K562 (cell line): ENCODE data around the gene EEPD1. TPM values are rescaled to one million over a fixed set of nuclear protein-coding genes. Genes with fewer than 3 reads are reported as not detected.

Experiments used
- ATAC-seq: fragments of 200-7000 bp; cut with Tn5 transposase; 3 replicates; pipeline ENCODE4 v1.9.1; 2020; ENCODE audit warnings: moderate library complexity
- BruUV-seq: library from RNA; stranded (reverse); fragments of 400-500 nt; replicated peaks from 2 replicates; lab custom pipeline; 2021; lab: Mats Ljungman, UMichigan
- CTCF ChIA-PET: fragments of 300-600 bp; formaldehyde crosslinking; extraction: SDS; loops from one replicate; lab custom pipeline; 2021; ENCODE audit warnings: low intra/inter-chr PET ratio; lab: Yijun Ruan, JAX
- POLR2A ChIA-PET: fragments of 300-600, 350-650 bp; sonication (Branson Sonifier 250); formaldehyde crosslinking; extraction: SDS; loops from one replicate; lab custom pipeline; 2021; ENCODE audit warnings: antibody characterized with exemption, inconsistent platforms; lab: Yijun Ruan, JAX
- DNase-seq, 4 experiments: peaks; one replicate each; pipeline versions ENCODE4 v3.0.0 to v3.0.0-alpha.2; 2011 to 2018; ENCODE audit warnings: low spot score in 3 of 4, mixed read lengths in 3 of 4; ENCODE audit errors: extremely low read depth in 1 of 4
- FAIRE-seq: peaks from 2 replicates; lab custom pipeline; 2011; peaks lifted over from hg19 to GRCh38; lab: Jason Lieb, UNC
- H2AFZ ChIP-seq: 2 replicates; pipeline ENCODE4 v1.6.0; 2011; ENCODE audit warnings: low read depth, low read length, control low read depth, inconsistent platforms
- H3K27ac ChIP-seq: fragments of 200-600 bp; 3 replicates; pipeline ENCODE4 v1.8.0; 2011; ENCODE audit warnings: low read depth, mild to moderate bottlenecking, control low read depth, inconsistent platforms, low read length, moderate library complexity, mixed read lengths; ENCODE audit errors: extremely low read depth
- H3K27me3 ChIP-seq, 2 experiments: fragments of 300-600 bp in 1 of 2; 2 replicates in 1 of 2; 3 replicates in 1 of 2; pipeline versions ENCODE4 v1.6.0 to v1.8.0; 2011; ENCODE audit warnings: inconsistent platforms in 2 of 2, low read length in 2 of 2, mild to moderate bottlenecking in 1 of 2, mixed read lengths in 1 of 2, moderate library complexity in 1 of 2; ENCODE audit not compliant: control insufficient read depth in 2 of 2, insufficient read depth in 2 of 2
- H3K36me3 ChIP-seq: fragments of 300-600 bp; 3 replicates; pipeline ENCODE4 v1.8.0; 2011; ENCODE audit warnings: mild to moderate bottlenecking, low read length, inconsistent platforms; ENCODE audit not compliant: control insufficient read depth, insufficient read depth
- H3K4me1 ChIP-seq, 2 experiments: fragments of 200-600 bp in 1 of 2; replicated peaks in 1 of 2; 2 replicates in 1 of 2; 3 replicates in 1 of 2; pipeline versions ENCODE4 v1.5.1 to v1.8.0; 2011; ENCODE audit warnings: inconsistent platforms in 2 of 2, low read length in 2 of 2, mild to moderate bottlenecking in 1 of 2, mixed read lengths in 1 of 2, moderate library complexity in 1 of 2; ENCODE audit not compliant: control insufficient read depth in 2 of 2, insufficient read depth in 2 of 2
- H3K4me2 ChIP-seq: 2 replicates; pipeline ENCODE4 v1.6.1; 2011; ENCODE audit warnings: low read length, control low read depth, inconsistent platforms, mixed read lengths; ENCODE audit not compliant: insufficient read depth
- H3K4me3 ChIP-seq: fragments of 200-600 bp; sonication (generic), shearing (Covaris generic); 2 replicates; pipeline ENCODE4 v1.5.1; 2016; ENCODE audit warnings: control low read depth, inconsistent platforms
- H3K79me2 ChIP-seq: fragments of 200-600 bp; 3 replicates; pipeline ENCODE4 v1.8.0; 2011; ENCODE audit warnings: low read length, inconsistent platforms; ENCODE audit not compliant: control insufficient read depth, insufficient read depth
- H3K9ac ChIP-seq, 2 experiments: 2 replicates each; pipeline versions ENCODE4 v1.6.0 to v1.6.1; 2011; ENCODE audit warnings: low read depth in 2 of 2, low read length in 2 of 2, control low read depth in 1 of 2, inconsistent platforms in 1 of 2, mild to moderate bottlenecking in 1 of 2, mixed read lengths in 1 of 2; ENCODE audit not compliant: insufficient read depth in 1 of 2
- H3K9me1 ChIP-seq: one replicate; pipeline ENCODE4 v1.6.0; 2011; ENCODE audit warnings: inconsistent platforms, mild to moderate bottlenecking, low read length, moderate library complexity; ENCODE audit not compliant: control insufficient read depth, insufficient read depth
- H3K9me3 ChIP-seq: replicated peaks from 2 replicates; pipeline ENCODE4 v1.5.1; 2011; ENCODE audit warnings: low read depth, low read length, inconsistent platforms; ENCODE audit not compliant: control insufficient read depth, insufficient read depth
- H4K20me1 ChIP-seq: replicated peaks from 2 replicates; pipeline ENCODE4 v1.6.1; 2011; ENCODE audit warnings: low read length, inconsistent platforms, mixed read lengths; ENCODE audit not compliant: control insufficient read depth, insufficient read depth
- BACH1 ChIP-seq: fragments of 200-800 bp; sonication (Bioruptor generic); IDR thresholded peaks from 2 replicates; pipeline ENCODE4 v1.6.1; 2016; ENCODE audit warnings: missing genetic modification characterization, missing compliant biosample characterization
- EWSR1 ChIP-seq: fragments of 450-650 bp; IDR thresholded peaks from 2 replicates; pipeline ENCODE4 v1.6.1; 2018; ENCODE audit warnings: borderline replicate concordance, mild to moderate bottlenecking, low read depth, moderate library complexity; ENCODE audit not compliant: partially characterized antibody
- MCM5 ChIP-seq: fragments of 450-650 bp; IDR thresholded peaks from 2 replicates; pipeline ENCODE4 v1.6.1; 2016; ENCODE audit warnings: low read depth
- POLR2H ChIP-seq: IDR thresholded peaks from 2 replicates; pipeline ENCODE4 v1.6.1; 2016; ENCODE audit warnings: missing genetic modification characterization, low read depth, mild to moderate bottlenecking, control low read depth, missing compliant biosample characterization, moderate library complexity
- ZBTB7A ChIP-seq: IDR thresholded peaks from 2 replicates; pipeline ENCODE4 v1.6.1; 2011; ENCODE audit warnings: low read depth, mild to moderate bottlenecking, low read length, moderate library complexity, borderline replicate concordance; ENCODE audit not compliant: control insufficient read depth
- ZC3H8 ChIP-seq: fragments of 450-650 bp; IDR thresholded peaks from 2 replicates; pipeline ENCODE4 v1.6.1; 2017
- ZNF41 ChIP-seq: fragments of 250-450 bp; sonication (Bioruptor Pico); conservative IDR thresholded peaks from 2 replicates; pipeline ENCODE4 v1.4.0; 2020; ENCODE audit warnings: mild to moderate bottlenecking
- WGBS: fragments of 100-300 bp; shearing (Covaris generic); methylation state at CpG from one replicate; pipeline ENCODE4 v1.1.6; 2016; ENCODE audit warnings: low coverage, mixed read lengths; ENCODE audit not compliant: insufficient coverage; ENCODE audit errors: missing lambda C conversion rate; 5-methylcytosine and 5-hydroxymethylcytosine counted together
- in situ Hi-C: fragments of 300-500 bp; cut with MboI; formaldehyde crosslinking; loops from 4 replicates; pipeline ENCODE4 v1.15.0; 2018; ENCODE audit warnings: inconsistent platforms, mixed read lengths
- intact Hi-C: fragments of 100-400 bp; cut with micrococcal nuclease; formaldehyde crosslinking; loops from 2 replicates; pipeline ENCODE4 v1.14.2; 2022
- polyA plus RNA-seq, 8 experiments: library from polyadenylated mRNA; depleted of rRNA in 4 of 8; stranded (reverse) in 5 of 8; unstranded in 3 of 8; fragments of >200 nt; fragmentation: Nextera tagmentation in 2 of 8; fragmentation: Illumina TruSeq in 1 of 8; extraction: Ambion mirVana in 2 of 8; extraction: Trizol in 1 of 8; gene quantifications; 2 replicates each; pipeline versions ENCODE4 v1.2.1 to v1.2.3, GENCODE V29; 2011 to 2014; ENCODE audit warnings: inconsistent platforms in 1 of 8, missing spikeins in 1 of 8
- total RNA-seq, 7 experiments: library from RNA; depleted of rRNA in 6 of 7; stranded (reverse); fragments of >200 nt in 6 of 7; fragmentation: Illumina TruSeq in 2 of 7; extraction: Trizol in 2 of 7; gene quantifications; 2 replicates each; pipeline versions ENCODE4 v1.2.1 to v1.2.3, GENCODE V29; 2011 to 2021; ENCODE audit warnings: low replicate concordance in 1 of 7
- TF ChIP-seq, protein P1 (sequence below): sonication (generic); formaldehyde crosslinking; IDR thresholded peaks from 2 replicates; pipeline ENCODE4 v1.5.0; 2020; ENCODE audit warnings: missing genetic modification reagents
- TF ChIP-seq, protein P2 (sequence below): fragments of 250-450 bp; sonication (Bioruptor Pico); IDR thresholded peaks from 2 replicates; pipeline ENCODE4 v1.5.0; 2021; ENCODE audit warnings: mild to moderate bottlenecking, moderate library complexity
- TF ChIP-seq, protein P3 (sequence below): fragments of 450-650 bp; formaldehyde crosslinking; IDR thresholded peaks from 2 replicates; pipeline ENCODE4 v1.4.0; 2020; ENCODE audit warnings: mild to moderate bottlenecking, moderate library complexity

EEPD1 gene
- total and polyA plus RNA-seq, 9 of the 15 experiments (the other 6 are each of a cell fraction or from before 2014, with no cell fraction given), result 0.01 to 1.5 (median 0.74) TPM; not detected in 1

- TF ChIP-seq, protein P1, sequence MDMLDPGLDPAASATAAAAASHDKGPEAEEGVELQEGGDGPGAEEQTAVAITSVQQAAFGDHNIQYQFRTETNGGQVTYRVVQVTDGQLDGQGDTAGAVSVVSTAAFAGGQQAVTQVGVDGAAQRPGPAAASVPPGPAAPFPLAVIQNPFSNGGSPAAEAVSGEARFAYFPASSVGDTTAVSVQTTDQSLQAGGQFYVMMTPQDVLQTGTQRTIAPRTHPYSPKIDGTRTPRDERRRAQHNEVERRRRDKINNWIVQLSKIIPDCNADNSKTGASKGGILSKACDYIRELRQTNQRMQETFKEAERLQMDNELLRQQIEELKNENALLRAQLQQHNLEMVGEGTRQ (CRISPR knock-in tag), result no peak
These were observed 126.3 kb downstream of the EEPD1 start (continued) for GRCh38 chr7:36279200-36279925.

- H3K9ac ChIP-seq, result no peak overlapping the region
- no peaks in the 10 kb centered on the region for H3K36me3 ChIP-seq
- peaks cover 9 to 11% of the 10 kb centered on the region in 2 experiments; a peak in 4 of 5 replicates for H3K4me1 ChIP-seq
- no peak overlapping the region for H3K4me2 ChIP-seq
- H3K9me3 ChIP-seq, result no peaks in the 10 kb centered on the region
- CTCF ChIA-PET, result no interaction called here
- POLR2A ChIA-PET, result no interaction called here
- H3K9me1 ChIP-seq, result no peaks in the 10 kb centered on the region
- FAIRE-seq, result no peak
- H2AFZ ChIP-seq, result no peak overlapping the region
- WGBS, result 11% methylated on average over 9 of the region's 9 CpGs
- intact Hi-C loops (no loop called here), in situ Hi-C loops (no loop called here)
- no peak for ATAC-seq
- no peak for DNase-seq
- BruUV-seq, result no TSS peak
- no peak overlapping the region for H3K4me3 ChIP-seq
- no peak overlapping the region for H3K27ac ChIP-seq
- no peaks in the 10 kb centered on the region for H3K79me2 ChIP-seq
- peaks cover 6% of the 10 kb centered on the region; the same call in 1 of the 2 replicates for H4K20me1 ChIP-seq
- H3K27me3 ChIP-seq, result peaks cover 30 to 58% of the 10 kb centered on the region in 2 experiments; a peak in 4 of 5 replicates
- no peak for TF ChIP-seq ZBTB7A
- TF ChIP-seq ZC3H8, result no peak
- TF ChIP-seq POLR2H (tag), result no peak
- TF ChIP-seq MCM5, result no peak
- TF ChIP-seq, protein P2, sequence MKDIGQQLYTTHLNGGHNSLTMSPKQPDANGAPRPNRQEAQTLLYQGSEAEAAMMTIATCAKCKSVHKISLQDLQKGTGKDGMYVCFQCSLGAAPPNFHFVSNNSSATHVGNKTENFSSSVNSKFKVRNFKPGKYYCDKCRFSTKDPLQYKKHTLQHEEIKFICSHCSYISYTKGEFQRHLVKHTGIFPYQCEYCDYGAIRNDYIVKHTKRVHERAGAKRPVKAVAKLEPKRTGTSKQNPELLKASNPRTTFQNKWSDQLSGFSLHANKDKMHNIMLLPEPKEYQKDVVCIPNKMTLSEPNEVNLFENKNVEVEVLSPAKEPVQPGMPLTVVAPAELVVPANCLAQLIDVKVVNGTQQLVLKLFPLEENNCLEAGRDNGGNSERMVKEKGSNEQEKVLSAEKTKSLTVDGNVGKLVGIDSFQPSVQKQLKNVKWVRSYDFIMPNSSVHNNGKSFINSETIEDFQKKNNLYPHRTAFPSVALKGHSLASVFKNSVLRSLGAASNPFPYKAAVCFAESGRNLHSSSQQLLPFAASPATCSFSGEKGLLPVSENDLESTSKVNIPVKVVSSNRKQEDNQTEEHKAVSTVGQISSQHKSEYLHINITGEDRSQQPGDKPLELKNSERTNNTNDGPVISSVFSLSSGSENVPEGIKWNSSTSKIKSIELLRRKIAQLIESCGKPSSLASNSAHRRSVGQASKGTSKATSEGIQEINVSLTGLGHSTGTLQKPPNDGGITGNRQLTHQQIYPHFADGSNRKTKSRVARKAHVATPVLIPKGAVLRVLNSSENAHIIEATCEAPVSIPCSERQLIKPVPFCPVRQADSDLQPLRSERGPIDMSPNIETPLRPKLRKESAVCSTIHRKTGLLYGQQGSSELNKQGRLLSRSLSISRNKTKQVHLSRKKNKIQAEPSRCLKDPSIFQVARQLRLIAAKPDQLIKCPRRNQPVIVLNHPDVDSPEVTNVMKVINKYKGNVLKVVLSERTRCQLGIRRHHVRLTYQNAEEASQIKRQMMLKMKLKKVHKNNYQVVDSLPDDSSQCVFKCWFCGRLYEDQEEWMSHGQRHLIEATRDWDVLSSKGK (CRISPR knock-in tag), result no peak
- TF ChIP-seq, protein P3, sequence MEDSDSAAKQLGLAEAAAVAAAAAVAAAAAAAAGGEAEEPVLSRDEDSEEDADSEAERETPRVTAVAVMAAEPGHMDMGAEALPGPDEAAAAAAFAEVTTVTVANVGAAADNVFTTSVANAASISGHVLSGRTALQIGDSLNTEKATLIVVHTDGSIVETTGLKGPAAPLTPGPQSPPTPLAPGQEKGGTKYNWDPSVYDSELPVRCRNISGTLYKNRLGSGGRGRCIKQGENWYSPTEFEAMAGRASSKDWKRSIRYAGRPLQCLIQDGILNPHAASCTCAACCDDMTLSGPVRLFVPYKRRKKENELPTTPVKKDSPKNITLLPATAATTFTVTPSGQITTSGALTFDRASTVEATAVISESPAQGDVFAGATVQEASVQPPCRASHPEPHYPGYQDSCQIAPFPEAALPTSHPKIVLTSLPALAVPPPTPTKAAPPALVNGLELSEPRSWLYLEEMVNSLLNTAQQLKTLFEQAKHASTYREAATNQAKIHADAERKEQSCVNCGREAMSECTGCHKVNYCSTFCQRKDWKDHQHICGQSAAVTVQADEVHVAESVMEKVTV (CRISPR knock-in tag), result no peak
- no peak for TF ChIP-seq EWSR1
- TF ChIP-seq BACH1, result no peak
- no peak for TF ChIP-seq ZNF41 (CRISPR knock-in tag)
These were observed 126.9 kb downstream of the EEPD1 start for GRCh38 chr7:36279926-36280315.
